Adrenal gland (tissue), 12 donors: ENCODE results near the gene PRSS38. TPM values are rescaled to one million over a fixed set of nuclear protein-coding genes. Genes with fewer than 3 reads are reported as not detected.

Source experiments
- DNase-seq, 7 donors: peaks; one replicate each; pipeline ENCODE4 v3.0.0-alpha.2; 2019 to 2020
- H3K27ac ChIP-seq, 5 donors: fragments of 200-600 bp; sonication (generic) in 4 of 5; 1 replicate in 3 of 5; 2 replicates in 2 of 5; pipeline versions ENCODE4 v1.5.1 to v1.8.0; 2016 to 2020; ENCODE audit warnings: mild to moderate bottlenecking in 1 of 5
- H3K27me3 ChIP-seq: fragments of 200-600 bp; 2 replicates; pipeline ENCODE4 v1.8.0; 2021
- H3K36me3 ChIP-seq, 2 donors: fragments of 200-600 bp; replicated peaks in 1 of 2; 1 replicate in 1 of 2; 2 replicates in 1 of 2; pipeline versions ENCODE4 v1.5.1 to v1.8.0; 2018 to 2022
- H3K4me1 ChIP-seq, 2 donors: fragments of 200-600 bp; replicated peaks in 1 of 2; 1 replicate in 1 of 2; 2 replicates in 1 of 2; pipeline versions ENCODE4 v1.5.1 to v1.8.0; 2018 to 2021
- H3K4me3 ChIP-seq, 4 donors: fragments of 200-600 bp; sonication (generic) in 3 of 4; one replicate each; pipeline ENCODE4 v1.5.1; 2016 to 2018
- H3K9me3 ChIP-seq, 3 donors: fragments of 200-600 bp; sonication (generic) in 1 of 3; replicated peaks in 1 of 3; 1 replicate in 2 of 3; 2 replicates in 1 of 3; pipeline versions ENCODE4 v1.5.1 to v1.8.0; 2016 to 2021
- POLR2A ChIP-seq, 2 donors: fragments of 450-650 bp; IDR thresholded peaks; one replicate each; pipeline ENCODE4 v1.6.1; 2017; ENCODE audit warnings: antibody characterized with exemption in 2 of 2, mild to moderate bottlenecking in 2 of 2, moderate library complexity in 1 of 2
- whole genome bisulfite sequencing, 4 donors: extraction: QIAGEN DNeasy Blood & Tissue Kit in 2 of 4; methylation state at CpG; one replicate each; pipeline versions ENCODE4 v1.1.5 to v1.1.7; 2013 to 2017; 5-methylcytosine and 5-hydroxymethylcytosine counted together
- intact Hi-C, 2 donors: fragments of 100-400 bp; cut with DNase I; formaldehyde crosslinking; loops; one replicate each; pipeline versions ENCODE4 v1.14.1 to v1.15.0; 2022 to 2023
- polyA plus RNA-seq, 3 donors: library from polyadenylated mRNA; stranded (reverse); fragments of 200-250 nt in 2 of 3; fragments of 350-450 nt in 1 of 3; fragmentation: Illumina TruSeq in 1 of 3; extraction: RNeasy Lipid Tissue Mini Kit (QIAGEN cat#74804) in 1 of 3; gene quantifications; one replicate each; pipeline ENCODE4 v1.2.3, GENCODE V29; 2013 to 2014
- total RNA-seq, 9 donors: library from RNA; depleted of rRNA in 4 of 9; stranded (reverse); fragments of >200 nt in 4 of 9; fragments of 120-200 nt in 1 of 9; fragmentation: NEBNext Ultra II Directional in 1 of 9; extraction: Animal tissue kit (Norgen Biotek cat#: 25700) in 1 of 9; gene quantifications; one replicate each; pipeline versions ENCODE4 v1.1.0 to v1.2.4, GENCODE V29; 2013 to 2023
- TF ChIP-seq, protein P1 (sequence below), 6 experiments: fragments of 450-650 bp in 4 of 6; fragments of 200-600 bp in 2 of 6; sonication (generic) in 1 of 6; IDR thresholded peaks; 1 replicate in 5 of 6; 2 replicates in 1 of 6; pipeline versions ENCODE4 v1.5.1 to v1.8.0; 2016 to 2021; ENCODE audit warnings: antibody characterized with exemption in 6 of 6, mild to moderate bottlenecking in 2 of 6, moderate library complexity in 1 of 6
- donor health status: healthy with polysubstance abuse.
- donor health status: Bipolar disorder and iron deficiency.
- donor health status: DM: yes; HTN: yes; CAD: no.
- donor health status: DM: no; HTN: no; CAD: no.
- donor health status: DM: no; HTN: no; CAD: no.
- donor health status: DM: yes; HTN: yes; CAD: no.

The PRSS38 gene
- total and polyA plus RNA-seq, 12 donors: not detected

DNA sequence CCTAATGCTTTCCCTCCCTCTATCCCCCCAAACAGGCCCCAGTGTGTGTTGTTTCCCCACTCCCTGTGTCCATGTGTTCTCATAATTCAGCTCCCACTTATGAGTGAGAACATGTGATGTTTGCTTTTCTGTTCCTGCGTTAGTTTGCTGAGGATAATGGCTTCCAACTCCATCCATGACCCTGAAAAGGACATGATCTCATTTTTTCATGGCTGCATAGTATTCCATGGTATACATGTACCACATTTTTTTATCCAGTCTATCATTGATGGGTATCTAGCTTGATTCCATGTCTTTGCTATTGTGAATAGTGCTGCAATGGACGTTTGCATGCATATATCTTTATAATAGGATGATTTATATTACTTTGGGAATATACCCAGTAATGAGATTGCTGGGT lies 8.7 kb downstream of the PRSS38 start:
- intact Hi-C loops: no loop called here
- 39 to 42% (median 41%) methylated on average over 2 of the region's 2 CpGs for WGBS, 4 donors

GRCh38 chr1:227828786-227829185 lies 13.3 kb downstream of the PRSS38 start:
- Histone ChIP-seq H3K27me3 (no peaks in the 10 kb centered on the region), H3K4me3 (no peak overlapping the region), H3K9me3 (no peaks in the 10 kb centered on the region), H3K4me1 (no peaks in the 10 kb centered on the region), H3K27ac (no peak overlapping the region), H3K36me3 (no peaks in the 10 kb centered on the region)
- DNase-seq: no peak
- 71 to 92% (median 88%) methylated on average over 2 to 3 of the region's 3 CpGs for WGBS, 4 donors
- intact Hi-C loops: no loop called here
- TF ChIP-seq, protein P1, sequence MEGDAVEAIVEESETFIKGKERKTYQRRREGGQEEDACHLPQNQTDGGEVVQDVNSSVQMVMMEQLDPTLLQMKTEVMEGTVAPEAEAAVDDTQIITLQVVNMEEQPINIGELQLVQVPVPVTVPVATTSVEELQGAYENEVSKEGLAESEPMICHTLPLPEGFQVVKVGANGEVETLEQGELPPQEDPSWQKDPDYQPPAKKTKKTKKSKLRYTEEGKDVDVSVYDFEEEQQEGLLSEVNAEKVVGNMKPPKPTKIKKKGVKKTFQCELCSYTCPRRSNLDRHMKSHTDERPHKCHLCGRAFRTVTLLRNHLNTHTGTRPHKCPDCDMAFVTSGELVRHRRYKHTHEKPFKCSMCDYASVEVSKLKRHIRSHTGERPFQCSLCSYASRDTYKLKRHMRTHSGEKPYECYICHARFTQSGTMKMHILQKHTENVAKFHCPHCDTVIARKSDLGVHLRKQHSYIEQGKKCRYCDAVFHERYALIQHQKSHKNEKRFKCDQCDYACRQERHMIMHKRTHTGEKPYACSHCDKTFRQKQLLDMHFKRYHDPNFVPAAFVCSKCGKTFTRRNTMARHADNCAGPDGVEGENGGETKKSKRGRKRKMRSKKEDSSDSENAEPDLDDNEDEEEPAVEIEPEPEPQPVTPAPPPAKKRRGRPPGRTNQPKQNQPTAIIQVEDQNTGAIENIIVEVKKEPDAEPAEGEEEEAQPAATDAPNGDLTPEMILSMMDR (IDR thresholded peaks at IDR 0.05): no peak
- no peak for TF ChIP-seq POLR2A (IDR thresholded peaks at IDR 0.05)

More for the DNA sequence above, 8.7 kb downstream of the PRSS38 start:
- DNase-seq: no peak
- Histone ChIP-seq H3K9me3 (no peaks in the 10 kb centered on the region), H3K4me3 (no peak overlapping the region), H3K27ac (no peak overlapping the region), H3K27me3 (no peaks in the 10 kb centered on the region), H3K36me3 (no peaks in the 10 kb centered on the region), H3K4me1 (no peaks in the 10 kb centered on the region)
- no peak for TF ChIP-seq POLR2A (IDR thresholded peaks at IDR 0.05)
- TF ChIP-seq, protein P1 (IDR thresholded peaks at IDR 0.05): no peak

- no peaks in the 10 kb centered on the region for H3K9me3 ChIP-seq
- no peak overlapping the region for H3K27ac ChIP-seq
- intact Hi-C loops: no loop called here
- no peaks in the 10 kb centered on the region for H3K27me3 ChIP-seq
- TF ChIP-seq, protein P1 (IDR thresholded peaks at IDR 0.05): no peak
- no peak for TF ChIP-seq POLR2A (IDR thresholded peaks at IDR 0.05)
- DNase-seq: no peak
- WGBS, 4 donors: 83 to 94% (median 88%) methylated on average over 7 of the region's 7 CpGs
- no peak overlapping the region for H3K4me3 ChIP-seq
- no peaks in the 10 kb centered on the region for H3K4me1 ChIP-seq
- H3K36me3 ChIP-seq: no peaks in the 10 kb centered on the region
Observed at GRCh38 chr1:227838181-227838580, 22.7 kb downstream of the PRSS38 start.

DNA sequence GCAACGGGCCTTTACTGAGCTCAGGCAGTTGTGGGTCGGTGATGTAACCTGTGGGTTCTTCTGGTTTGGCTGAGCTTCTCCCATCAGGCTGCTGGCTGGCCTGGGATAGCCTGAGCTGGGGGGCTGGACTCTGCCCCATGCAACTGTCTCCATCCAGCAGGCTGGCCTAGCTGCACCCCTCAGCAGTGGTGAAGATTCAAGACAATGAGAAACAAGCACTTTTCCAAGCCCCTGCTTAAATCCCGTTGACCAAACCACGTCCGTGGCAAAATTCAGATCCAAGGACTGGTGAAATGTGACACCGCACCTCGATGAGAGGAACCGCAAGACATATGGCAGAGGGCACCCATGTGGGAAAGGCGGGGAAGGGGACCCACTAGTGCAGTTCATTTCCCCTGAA lies 25.6 kb downstream of the PRSS38 start:
- no peaks in the 10 kb centered on the region for H3K4me1 ChIP-seq
- no peaks in the 10 kb centered on the region for H3K9me3 ChIP-seq
- intact Hi-C loops: no loop called here
- TF ChIP-seq, protein P1 (IDR thresholded peaks at IDR 0.05): no peak
- TF ChIP-seq POLR2A (IDR thresholded peaks at IDR 0.05): no peak
- no peaks in the 10 kb centered on the region for H3K36me3 ChIP-seq
- no peaks in the 10 kb centered on the region for H3K27me3 ChIP-seq
- no peak for DNase-seq
- no peak overlapping the region for H3K4me3 ChIP-seq
- no peak overlapping the region for H3K27ac ChIP-seq
- WGBS, 4 donors: 72 to 73% (median 73%) methylated on average over 9 of the region's 9 CpGs
